ENCODE data around the gene BRF1. TPM values are rescaled to one million over a fixed set of nuclear protein-coding genes. Genes with fewer than 3 reads are reported as not detected.

The BRF1 gene
- polyA plus RNA-seq, 1 of the 3 experiments (the other 2 are of a cell fraction) = 15.7 TPM

- H3K9me2 ChIP-seq = no peaks in the 10 kb centered on the region
- H3K4me2 ChIP-seq = no peak overlapping the region
- peaks cover 58% of the 10 kb centered on the region for H4K20me1 ChIP-seq (ENCODE audit: insufficient read depth)
- peaks cover 68% of the 10 kb centered on the region for H3K79me2 ChIP-seq (ENCODE audit: insufficient read depth)
- no peak overlapping the region for H3K9ac ChIP-seq
- POLR2A ChIA-PET = interaction anchor here (1.3 kb wide), 1 partner anchor 10 kb away, joined by 4 read pairs; no protein-coding TSS in a partner anchor
- H3F3A ChIP-seq (replicated peaks; ENCODE audit: insufficient read depth) = no peaks in the 10 kb centered on the region
- H3K4me3 ChIP-seq (ENCODE audit: low read depth in 2 of 2, low read length in 1 of 2) = no peak overlapping the region
- no peak overlapping the region; a peak in 1 of 4 replicates for H3K27ac ChIP-seq (ENCODE audit: low read depth in 2 of 2, low read length in 1 of 2)
- CTCF ChIA-PET = interaction anchor here (1.5 kb wide), 1 partner anchor 19 kb away, joined by 5 read pairs; no protein-coding TSS in a partner anchor
- H3K36me3 ChIP-seq (replicated peaks in 1 of 2; ENCODE audit: control insufficient read depth in 1 of 2, insufficient read depth in 2 of 2, low read length in 1 of 2) = no peaks in the 10 kb centered on the region
- H3K4me1 ChIP-seq (ENCODE audit: control insufficient read depth in 1 of 2, insufficient read depth in 2 of 2, low read depth in 1 of 2, low read length in 1 of 2) = peaks cover 0 to 42% of the 10 kb centered on the region in 2 experiments; a peak in 1 of 4 replicates
- H2AFZ ChIP-seq (ENCODE audit: low read depth) = no peak overlapping the region
- WGBS (ENCODE audit: low lambda C conversion rate) = 96% methylated on average over 15 of the region's 30 CpGs
- no peaks in the 10 kb centered on the region for H3K9me3 ChIP-seq
- peak; percentile 28 for DNase-seq
- no peaks in the 10 kb centered on the region for H3K27me3 ChIP-seq (ENCODE audit: insufficient read depth)
- TF ChIP-seq MXI1 (IDR thresholded peaks at IDR 0.05; ENCODE audit: low read depth, low read length) (no peak), MEF2A (IDR thresholded peaks at IDR 0.05; ENCODE audit: borderline replicate concordance, low read depth) (no peak), GATA2 (CRISPR knock-in tag; IDR thresholded peaks at IDR 0.05) (no peak), FOXM1 (IDR thresholded peaks at IDR 0.05; ENCODE audit: low read depth) (no peak), RFX5 (IDR thresholded peaks at IDR 0.05; ENCODE audit: low read length) (no peak), ZBTB33 (IDR thresholded peaks at IDR 0.05; ENCODE audit: borderline replicate concordance, low read depth) (no peak), FOXJ3 (CRISPR knock-in tag; IDR thresholded peaks at IDR 0.05) (no peak), TAF1 (IDR thresholded peaks at IDR 0.05; ENCODE audit: borderline replicate concordance, low read depth, low read length) (no peak), FOSL2 (IDR thresholded peaks at IDR 0.05; ENCODE audit: borderline replicate concordance, low read depth) (no peak), SIN3A (IDR thresholded peaks at IDR 0.05; ENCODE audit: borderline replicate concordance, low read depth, low read length) (no peak), SMC3 (IDR thresholded peaks at IDR 0.05; ENCODE audit: low read depth, low read length) (no peak), JUND (IDR thresholded peaks at IDR 0.05) (no peak), EP300 (IDR thresholded peaks at IDR 0.05; ENCODE audit: borderline replicate concordance in 1 of 2, low read depth in 1 of 2, low read length in 1 of 2) (no peak), NRF1 (IDR thresholded peaks at IDR 0.05; ENCODE audit: low read depth, low read length) (no peak), EZH2phosphoT487 (IDR thresholded peaks at IDR 0.05; ENCODE audit: borderline replicate concordance, low read depth) (no peak)
- TF ChIP-seq, protein P1, sequence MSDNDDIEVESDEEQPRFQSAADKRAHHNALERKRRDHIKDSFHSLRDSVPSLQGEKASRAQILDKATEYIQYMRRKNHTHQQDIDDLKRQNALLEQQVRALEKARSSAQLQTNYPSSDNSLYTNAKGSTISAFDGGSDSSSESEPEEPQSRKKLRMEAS (IDR thresholded peaks at IDR 0.05; ENCODE audit: low read depth) = no peak
- TF ChIP-seq, protein P2, sequence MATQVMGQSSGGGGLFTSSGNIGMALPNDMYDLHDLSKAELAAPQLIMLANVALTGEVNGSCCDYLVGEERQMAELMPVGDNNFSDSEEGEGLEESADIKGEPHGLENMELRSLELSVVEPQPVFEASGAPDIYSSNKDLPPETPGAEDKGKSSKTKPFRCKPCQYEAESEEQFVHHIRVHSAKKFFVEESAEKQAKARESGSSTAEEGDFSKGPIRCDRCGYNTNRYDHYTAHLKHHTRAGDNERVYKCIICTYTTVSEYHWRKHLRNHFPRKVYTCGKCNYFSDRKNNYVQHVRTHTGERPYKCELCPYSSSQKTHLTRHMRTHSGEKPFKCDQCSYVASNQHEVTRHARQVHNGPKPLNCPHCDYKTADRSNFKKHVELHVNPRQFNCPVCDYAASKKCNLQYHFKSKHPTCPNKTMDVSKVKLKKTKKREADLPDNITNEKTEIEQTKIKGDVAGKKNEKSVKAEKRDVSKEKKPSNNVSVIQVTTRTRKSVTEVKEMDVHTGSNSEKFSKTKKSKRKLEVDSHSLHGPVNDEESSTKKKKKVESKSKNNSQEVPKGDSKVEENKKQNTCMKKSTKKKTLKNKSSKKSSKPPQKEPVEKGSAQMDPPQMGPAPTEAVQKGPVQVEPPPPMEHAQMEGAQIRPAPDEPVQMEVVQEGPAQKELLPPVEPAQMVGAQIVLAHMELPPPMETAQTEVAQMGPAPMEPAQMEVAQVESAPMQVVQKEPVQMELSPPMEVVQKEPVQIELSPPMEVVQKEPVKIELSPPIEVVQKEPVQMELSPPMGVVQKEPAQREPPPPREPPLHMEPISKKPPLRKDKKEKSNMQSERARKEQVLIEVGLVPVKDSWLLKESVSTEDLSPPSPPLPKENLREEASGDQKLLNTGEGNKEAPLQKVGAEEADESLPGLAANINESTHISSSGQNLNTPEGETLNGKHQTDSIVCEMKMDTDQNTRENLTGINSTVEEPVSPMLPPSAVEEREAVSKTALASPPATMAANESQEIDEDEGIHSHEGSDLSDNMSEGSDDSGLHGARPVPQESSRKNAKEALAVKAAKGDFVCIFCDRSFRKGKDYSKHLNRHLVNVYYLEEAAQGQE (IDR thresholded peaks at IDR 0.05; ENCODE audit: low read depth, low read length) = no peak
Observed at GRCh38 chr14:105324080-105324778, 23.4 kb upstream of the BRF1 start.

Data from SK-N-SH (cell line).